NCI-H82 treated with DMSO at 0.1 percent for 48 hours (cell line): ENCODE data around the gene CASQ2.

ENCODE experiments used
- DNase-seq: peaks from one replicate; lab custom pipeline; 2025; ENCODE audit not compliant: unreplicated experiment; lab: John Stamatoyannopoulos, UW

The CASQ2 gene

GRCh38 chr1:115702959-115703358 is 65.6 kb downstream of the CASQ2 start:
- no peak for DNase-seq

GRCh38 chr1:115701090-115701489 is 67.4 kb downstream of the CASQ2 start:
- DNase-seq = no peak

- no peak for DNase-seq
Measured at GRCh38 chr1:115697619-115698018, 70.9 kb downstream of the CASQ2 start.

- DNase-seq = no peak
Measured at GRCh38 chr1:115694805-115695204, 73.7 kb downstream of the CASQ2 start.

GRCh38 chr1:115692224-115692623 is 76.3 kb downstream of the CASQ2 start:
- no peak for DNase-seq

- no peak for DNase-seq
Measured at GRCh38 chr1:115690972-115691371, 77.5 kb downstream of the CASQ2 start.

GRCh38 chr1:115687744-115688143 is 80.8 kb downstream of the CASQ2 start:
- no peak for DNase-seq

GRCh38 chr1:115685029-115685705 is 83.3 kb downstream of the CASQ2 start:
- DNase-seq = no peak

GRCh38 chr1:115682792-115683191 is 85.7 kb downstream of the CASQ2 start:
- DNase-seq = no peak

- DNase-seq = no peak
Measured at GRCh38 chr1:115680730-115681111, 87.8 kb downstream of the CASQ2 start.

- no peak for DNase-seq
Measured at GRCh38 chr1:115679141-115679611, 89.3 kb downstream of the CASQ2 start.

- no peak for DNase-seq
Measured at GRCh38 chr1:115678141-115678540, 90.4 kb downstream of the CASQ2 start.

- DNase-seq = no peak
Measured at GRCh38 chr1:115677565-115677964, 90.9 kb downstream of the CASQ2 start.

GRCh38 chr1:115677182-115677555 is 91.3 kb downstream of the CASQ2 start:
- no peak for DNase-seq

GRCh38 chr1:115676498-115677181 is 91.9 kb downstream of the CASQ2 start:
- DNase-seq = no peak

- no peak for DNase-seq
Measured at GRCh38 chr1:115672224-115673009, 96.1 kb downstream of the CASQ2 start.

- no peak for DNase-seq
Measured at GRCh38 chr1:115671176-115671934, 97.2 kb downstream of the CASQ2 start.

- DNase-seq = no peak
Measured at GRCh38 chr1:115670476-115671175, 97.9 kb downstream of the CASQ2 start.

- DNase-seq = no peak
Measured at GRCh38 chr1:115669886-115670285, 98.6 kb downstream of the CASQ2 start.

- DNase-seq = no peak
Measured at GRCh38 chr1:115669002-115669673, 99.4 kb downstream of the CASQ2 start.
